COLO668 (cell line): ENCODE results near the gene TOM1.
A peak's percentile ranks its signal among the peaks of the same experiment; 100 is the strongest.

ENCODE experiments used
- DNase-seq: peaks from one replicate; lab custom pipeline; 2025; ENCODE audit not compliant: unreplicated experiment; lab: John Stamatoyannopoulos, UW

The TOM1 gene

DNA sequence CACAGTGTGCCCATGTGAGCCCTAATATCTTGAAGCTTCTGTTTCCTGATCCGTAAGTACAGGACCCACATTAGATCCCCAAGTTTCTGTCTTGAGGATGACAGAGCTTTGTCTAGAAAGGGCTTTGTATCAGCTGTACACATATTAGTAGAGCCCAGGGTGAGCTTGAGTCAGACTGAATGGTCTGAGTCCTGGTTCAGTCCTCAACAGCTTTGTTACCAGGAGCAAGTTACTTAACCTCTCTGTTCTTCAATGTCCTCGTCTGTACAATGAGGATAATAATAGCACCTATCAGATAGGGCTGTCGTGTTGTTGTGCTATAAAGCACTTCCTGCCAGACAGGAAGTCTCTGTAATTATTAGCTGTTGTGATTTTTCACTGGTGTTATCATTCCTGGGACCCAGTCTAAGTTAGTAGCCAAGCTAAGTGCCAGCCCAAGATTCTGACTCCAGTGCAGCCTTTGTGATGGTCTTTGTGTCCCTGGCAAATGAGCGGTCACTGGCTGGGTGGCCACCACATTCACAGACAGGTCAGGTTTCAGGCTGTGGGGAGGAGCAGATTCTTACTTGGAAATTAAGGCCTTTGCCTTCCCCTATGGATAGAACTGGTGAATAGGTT, 6.8 kb downstream of the TOM1 start:
- DNase-seq, result no peak

DNA sequence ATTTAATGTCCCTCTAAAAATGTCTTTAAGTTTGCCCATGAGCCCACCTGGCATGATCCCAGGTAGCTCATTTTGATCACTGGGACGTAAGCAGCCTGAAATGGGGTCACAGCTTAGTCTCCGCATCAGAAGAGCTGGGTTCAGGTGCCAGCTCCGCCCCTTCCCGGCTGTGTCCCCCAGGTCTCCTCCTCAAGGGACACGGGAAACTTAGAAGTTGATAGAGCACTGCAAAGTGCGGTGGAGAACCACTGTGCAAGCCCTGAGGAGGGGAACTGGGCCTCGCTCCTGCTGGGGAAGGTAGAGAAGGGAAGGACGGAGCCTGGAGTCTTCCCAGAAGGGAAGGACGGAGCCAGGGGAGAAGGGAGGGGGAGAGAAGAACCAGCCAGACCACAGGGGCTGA, 7.7 kb downstream of the TOM1 start:
- no peak for DNase-seq

DNA sequence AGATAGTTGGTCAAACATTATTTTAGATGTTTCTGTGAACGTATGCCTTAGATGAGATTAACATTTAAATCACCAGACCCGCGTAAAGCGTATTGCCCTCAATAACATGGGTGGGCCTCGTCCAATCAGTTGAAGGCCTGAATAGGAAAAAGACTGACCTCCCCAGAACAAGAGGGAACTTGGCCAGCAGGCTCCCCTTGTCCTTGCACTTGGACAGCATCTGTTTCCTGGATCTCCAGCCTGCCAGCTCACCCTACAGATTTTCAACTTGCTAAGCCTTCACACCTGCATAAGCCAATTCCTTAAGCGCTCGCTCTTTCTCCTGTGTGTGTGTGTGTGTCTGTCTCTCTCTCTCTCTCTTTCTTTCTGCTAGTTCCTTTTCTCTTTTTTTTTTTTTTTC, 8.2 kb downstream of the TOM1 start:
- no peak for DNase-seq

DNA sequence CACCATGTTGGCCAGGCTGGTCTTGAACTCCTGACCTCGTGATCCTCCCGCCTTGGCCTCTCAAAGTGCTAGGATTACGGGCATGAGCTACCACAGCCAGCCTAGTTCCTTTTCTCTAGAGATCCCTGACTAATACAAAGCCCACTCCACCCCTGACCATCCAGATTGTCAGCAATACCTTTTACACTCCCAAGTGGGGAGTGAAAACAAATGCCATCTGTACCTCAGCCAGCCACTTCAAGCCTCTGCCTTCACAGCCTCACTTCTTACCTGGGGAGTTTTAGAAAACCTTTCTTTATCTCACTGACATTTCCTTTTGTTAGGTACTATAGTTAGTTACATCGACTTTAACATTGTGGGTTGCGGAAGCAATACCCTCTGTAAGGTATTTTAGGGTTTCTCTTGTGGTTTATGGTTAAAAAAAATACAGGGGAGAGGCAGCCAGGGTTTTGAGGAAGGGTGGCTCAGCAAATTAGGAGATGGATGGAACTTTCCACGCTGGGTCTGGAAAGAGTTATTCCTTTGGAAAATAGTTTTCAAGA, 8.9 kb downstream of the TOM1 start:
- no peak for DNase-seq

DNA sequence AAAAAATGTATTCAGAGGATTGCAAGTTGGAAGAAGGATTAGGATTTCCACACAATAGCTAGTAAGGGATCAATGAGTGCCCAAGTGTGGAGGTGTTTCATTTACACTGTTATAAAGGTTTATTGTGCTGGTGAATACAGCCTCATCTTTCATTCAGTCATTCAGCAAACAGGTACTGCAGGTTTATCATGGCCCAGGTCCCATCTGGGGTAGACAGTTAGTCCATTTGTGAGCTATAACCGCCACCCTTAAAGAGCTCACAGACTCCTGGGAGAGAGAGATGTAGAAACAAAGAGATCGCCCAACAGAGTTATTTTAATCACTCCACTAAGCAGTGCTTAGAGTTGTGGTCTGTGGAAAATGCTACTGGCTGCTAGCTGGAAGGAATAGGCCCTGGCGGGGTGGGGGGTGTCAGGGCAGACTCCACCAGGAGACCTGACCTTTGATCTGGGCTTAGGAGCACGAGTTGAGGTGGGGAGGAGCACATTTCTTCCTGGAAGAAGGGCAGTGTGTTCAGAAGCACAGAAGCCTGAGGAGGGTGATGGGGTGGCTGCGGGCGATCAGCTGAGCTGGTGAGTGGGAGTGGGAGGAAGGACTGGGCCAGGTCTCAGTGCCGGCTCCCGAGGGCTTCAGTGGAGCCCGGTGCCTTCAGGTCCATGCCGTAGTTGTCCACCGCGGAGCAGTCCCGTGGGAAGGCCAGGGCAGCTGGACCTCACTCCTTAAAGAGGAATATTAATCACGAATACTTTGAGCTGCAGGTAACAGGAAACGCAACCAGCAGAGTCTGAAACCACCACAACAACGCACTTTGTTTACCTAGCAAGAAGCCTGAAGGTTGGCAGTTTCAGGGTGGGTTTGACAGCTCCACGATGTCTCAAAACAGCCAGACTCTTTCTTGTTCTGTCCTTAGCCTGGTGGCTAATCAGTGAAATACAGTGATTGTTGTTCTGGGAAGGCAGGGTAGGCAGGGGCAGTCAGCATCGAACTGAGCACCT, 11.2 kb downstream of the TOM1 start:
- peak; percentile 32 for DNase-seq

DNA sequence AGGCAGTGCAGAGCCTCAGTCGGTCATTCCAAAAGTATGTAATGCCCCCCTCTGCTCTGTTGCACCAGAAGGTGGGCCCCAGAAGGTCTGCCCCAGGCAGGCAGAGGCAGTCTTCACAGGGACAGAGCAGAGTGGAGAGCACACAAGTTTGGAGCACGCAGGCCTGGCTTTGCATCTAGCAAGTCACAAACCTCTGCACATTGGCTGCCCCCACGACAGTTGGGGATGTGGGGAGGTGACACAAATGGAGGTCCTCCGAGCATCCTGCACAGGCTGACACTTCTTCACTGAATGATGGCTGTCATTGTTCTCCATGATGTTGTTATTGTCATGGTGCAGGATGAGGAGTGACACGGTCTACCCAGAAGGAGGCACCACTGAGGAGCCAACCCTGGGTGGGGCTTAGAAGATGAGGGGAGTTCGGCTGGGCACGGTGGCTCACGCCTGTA, 11.9 kb downstream of the TOM1 start:
- peak; percentile 12 for DNase-seq

DNA sequence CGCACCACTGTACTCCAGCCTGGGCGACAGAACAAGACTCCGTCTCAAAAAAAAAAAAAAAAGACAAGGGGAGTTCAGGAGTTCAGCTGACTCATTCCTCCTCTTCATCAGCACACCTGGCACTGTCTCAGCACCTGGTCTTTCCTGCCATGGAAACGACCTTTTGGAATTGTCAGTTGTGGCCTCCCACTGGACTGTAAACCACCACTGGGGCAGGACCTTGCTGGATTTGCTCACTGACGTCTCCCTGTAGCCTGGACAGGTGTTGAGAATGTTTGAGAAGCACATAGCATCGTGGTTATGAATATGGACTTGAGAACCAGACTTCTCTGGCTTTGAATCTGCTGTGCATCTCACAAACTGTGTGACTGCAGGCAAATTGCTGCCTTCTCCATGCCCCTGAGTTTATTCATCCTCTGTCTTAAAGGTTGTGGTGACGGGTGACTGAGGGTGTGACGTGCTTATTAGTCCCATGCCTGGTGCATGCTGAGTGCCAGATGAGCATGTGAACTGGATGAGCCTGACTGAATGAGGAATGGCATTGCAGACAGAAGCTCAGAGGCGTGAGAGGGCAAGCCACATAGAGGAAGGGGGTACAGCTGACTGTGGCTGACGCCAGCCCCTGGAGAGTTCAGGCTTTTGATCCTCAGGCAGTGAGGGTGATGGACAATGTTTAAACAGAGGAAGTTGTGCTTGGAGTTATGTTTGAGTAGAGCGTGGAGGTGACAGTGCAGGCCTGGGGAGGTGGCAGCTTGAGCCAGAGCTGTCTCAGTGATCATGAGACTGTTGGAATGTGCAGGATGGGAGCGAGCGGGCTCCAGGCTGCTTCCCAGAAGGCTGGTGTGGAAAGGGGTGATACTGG, 12.7 kb downstream of the TOM1 start:
- peak; percentile 85 for DNase-seq

DNA sequence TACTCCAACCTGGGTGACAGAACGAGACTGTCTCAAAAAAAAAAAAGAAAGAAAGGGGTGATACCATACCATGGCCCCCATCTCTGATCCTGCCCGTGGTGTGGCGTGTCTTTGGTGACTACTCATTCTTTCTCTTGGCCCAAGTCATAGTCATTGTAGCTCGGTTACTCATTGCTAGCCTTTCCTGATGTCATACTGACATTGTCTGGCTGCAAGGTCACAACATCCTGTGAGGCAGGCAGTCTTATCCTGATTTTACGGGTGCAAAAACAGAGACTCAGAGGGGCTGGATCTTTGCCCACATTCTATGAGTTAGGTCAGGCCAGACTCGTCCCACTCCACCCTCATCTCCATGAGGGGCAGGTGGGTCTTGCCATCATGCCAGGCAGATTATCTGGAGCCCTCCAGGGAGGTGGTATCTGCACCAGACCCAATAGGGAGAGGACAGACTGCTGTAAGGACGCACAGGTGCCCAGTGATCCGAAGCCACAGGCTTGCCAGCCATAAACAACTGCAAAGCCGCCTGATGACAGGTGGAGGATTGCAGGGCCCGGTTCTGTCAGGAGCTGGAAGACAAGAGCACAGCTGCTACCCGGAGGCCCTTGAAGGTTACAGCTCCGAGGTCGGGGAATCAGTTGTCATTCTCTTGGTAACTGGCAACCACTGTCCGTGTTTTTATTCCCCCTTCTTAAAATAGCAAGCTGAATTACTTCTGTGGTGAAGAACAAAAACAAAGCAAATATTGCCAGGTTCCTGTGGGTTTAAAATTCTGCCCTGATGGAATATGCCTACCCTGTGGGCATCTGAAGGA, 13.8 kb downstream of the TOM1 start:
- peak; percentile 85 for DNase-seq

DNA sequence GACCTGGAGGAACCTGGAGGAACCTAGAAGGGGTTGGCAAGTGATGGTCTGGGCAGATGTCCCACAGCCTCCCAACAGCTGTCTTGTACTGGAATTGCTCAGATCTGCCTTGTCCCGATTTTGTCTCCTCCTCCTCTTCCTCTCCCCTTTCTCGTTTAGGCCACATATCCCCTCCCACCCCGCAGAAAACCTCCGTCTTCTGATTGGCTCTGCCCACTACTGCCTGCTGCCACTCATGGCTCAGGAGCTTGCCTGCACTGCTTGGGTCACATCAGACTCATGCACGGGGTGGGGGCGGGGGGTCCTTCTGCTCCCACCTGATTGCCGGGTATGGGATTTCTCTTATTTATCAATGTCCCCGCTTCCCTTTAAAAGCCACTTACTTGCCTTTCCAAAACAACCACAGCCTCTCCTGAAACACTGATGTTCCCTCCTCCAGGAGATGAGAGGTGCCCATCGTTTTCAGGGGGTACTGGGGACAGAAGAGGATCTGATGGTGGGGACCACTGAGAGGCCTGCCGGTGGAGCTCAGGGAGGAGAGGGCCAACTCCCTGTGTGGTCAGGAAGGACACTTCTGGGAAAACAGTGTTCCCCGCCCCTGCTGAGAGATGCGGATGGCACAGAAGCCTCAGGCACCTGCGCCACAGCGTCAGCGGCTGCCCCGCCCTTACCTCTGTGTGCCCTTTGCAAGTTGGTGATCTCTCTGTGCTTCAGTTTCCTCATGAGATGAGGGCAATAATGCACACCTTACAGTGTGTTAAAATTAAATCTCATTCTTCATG, 14.7 kb downstream of the TOM1 start:
- DNase-seq, result peak; percentile 79

DNA sequence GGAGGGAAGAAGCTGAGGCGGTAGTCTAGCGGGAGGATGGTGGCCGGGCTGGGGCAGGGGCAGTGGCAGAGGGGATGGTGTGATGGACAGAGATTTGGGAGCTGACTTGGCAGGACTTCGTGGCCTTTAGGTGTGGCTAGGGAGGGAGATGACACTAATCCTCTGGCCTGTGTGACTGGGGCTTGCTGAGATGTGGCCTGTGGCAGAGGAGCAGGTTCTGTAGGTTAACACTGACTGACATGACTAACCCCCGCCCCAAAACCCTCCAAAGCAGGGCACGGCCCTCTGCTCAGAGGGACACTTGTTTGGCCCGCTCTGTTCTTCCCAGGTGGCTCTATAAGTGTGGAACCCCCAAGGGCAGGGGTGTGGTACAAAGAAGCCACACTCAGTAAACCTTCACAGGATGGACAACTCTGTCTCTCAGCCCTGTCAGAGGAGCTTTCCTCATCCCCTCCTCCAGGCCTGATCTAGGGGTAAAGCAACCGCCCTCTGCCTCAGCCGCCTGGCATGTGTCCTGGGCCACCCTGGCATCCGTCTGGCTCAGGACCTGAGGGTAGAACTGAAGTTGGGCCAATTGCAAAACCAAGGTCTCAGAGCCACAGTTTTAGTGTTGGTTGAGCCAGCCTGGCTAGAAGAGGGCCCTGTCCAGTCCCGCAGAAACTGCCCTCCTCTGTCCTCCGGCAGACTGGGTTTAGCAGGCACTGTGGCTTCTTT, 15.6 kb downstream of the TOM1 start:
- no peak for DNase-seq

DNA sequence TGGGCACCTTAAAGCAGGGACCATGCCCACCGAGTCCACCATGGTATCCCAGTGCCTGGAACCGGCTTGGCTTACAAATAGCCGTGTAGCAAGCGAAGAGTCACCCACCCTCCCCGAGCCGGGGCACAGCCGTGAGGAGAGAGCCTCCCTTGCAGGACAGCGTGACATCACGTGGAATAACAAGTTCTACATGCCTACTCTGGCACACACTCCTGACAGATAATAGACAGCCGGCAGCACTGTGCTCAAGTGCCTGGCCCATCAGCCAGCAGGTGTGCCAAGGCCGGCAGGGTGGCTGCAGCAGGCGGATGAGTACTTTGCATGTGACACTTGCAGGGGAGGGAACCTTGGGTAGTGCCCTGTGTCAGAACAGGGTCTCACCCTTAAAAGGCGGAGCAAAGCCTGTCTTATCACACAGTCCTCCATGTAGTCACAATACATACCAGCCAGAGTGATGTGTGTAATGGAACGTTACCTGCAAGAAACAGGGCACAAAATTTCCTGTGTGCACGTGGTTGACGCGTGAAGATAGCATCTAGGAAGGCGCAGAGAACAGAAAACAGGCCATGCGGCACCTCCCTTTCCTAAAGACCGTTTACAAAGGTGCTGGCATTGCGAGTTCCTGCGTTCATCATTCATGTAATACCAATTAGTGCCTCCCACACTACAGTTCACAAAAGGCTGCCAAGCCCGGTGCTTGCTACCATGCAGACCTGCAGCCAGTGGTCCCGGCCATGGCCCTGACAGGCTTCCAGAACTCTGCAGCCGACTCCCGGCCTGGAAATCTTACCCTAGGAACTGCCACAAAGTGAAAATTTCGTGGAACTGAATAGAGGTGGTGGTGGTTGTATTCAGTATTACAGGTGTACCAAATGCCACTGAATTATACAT, 16.4 kb downstream of the TOM1 start:
- DNase-seq, result peak; percentile 89

DNA sequence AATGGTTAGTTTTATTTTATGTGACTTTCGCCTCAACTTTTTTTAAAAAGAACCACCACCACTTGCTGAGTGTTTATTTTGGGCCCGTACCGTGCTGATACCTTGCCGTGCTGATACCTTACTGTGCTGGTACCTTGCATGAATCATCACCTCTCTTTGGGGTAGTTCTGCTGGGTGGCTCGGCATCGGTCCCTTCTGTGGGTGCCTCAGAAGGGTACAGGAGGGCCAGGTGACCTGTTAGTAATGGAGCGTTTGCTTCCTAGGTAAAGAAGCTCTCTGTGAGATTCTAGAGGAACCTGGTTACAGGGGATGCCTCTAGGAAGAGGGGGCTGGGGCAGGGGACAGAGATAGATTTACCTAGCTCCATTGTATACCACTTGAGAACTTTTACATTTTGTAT, 17.1 kb downstream of the TOM1 start:
- DNase-seq, result no peak

DNA sequence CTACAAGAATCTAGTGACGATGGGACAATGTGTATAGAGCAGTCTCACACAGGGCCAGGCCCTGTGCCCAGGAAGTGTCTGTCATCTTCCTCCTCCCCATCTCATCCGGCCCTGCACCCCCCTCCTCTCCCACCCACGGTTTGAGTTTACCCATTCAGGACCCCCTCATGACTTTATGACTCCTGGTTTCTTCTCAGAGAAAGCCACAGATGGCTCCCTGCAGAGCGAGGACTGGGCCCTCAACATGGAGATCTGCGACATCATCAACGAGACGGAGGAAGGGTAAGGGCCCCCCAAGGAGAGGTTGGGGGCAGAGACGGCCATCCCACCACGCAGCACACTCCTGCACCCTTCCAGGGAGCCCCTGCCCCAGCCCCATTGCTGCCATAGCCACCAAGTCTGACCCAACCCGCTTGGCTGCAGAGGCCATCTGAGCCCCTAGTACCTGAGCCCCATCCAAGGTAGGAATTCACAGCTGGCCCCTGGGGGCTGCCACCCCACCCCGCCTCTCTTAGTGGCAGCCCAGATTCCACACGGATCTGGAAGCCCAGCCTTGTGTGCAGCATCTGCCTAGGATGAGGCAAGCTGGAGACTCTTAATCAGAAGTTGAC, 18.1 kb downstream of the TOM1 start:
- DNase-seq, result no peak

DNA sequence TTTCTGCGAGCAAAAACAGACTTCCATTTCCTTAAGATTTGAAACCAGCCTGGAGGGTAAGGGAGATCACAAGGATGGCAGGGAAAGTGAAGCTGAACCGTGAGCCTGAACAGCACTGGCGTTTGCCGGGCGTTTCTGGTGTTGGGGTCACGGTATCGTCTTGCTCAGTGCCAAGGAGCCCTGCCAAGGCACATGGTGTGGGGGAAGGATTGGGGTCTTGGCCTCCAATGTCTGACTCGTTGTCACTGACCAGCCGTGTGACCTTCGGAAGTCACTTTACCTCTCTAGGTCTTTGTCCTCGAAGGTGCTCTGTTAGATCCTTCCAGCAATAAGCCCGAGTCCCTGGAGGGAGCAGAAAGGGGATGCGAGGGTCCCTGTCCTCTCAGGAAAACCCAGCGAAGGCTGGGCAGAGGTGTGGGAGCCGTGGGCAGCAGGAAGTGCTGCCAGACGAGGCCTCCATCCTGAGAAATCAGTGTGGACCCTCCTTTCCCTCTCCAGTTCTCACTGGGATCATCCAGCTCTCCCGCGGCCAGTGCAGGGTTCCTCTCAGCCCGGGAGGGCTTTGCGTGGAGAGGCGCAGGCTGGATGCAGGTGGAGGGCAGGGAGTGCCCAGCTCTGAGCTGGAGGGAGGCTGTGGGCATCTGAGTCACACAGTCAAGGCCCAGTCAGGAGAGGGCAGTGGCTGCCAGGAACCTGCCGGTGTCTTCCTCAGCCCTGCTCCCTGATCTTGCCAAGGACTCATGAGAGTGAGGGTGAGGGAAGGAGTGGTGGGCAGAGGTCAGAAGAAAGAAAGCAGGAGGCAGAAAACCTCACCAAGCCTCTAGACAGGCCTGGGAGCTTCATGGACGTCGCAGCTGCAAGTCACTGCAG, 18.9 kb downstream of the TOM1 start:
- DNase-seq, result no peak

DNA sequence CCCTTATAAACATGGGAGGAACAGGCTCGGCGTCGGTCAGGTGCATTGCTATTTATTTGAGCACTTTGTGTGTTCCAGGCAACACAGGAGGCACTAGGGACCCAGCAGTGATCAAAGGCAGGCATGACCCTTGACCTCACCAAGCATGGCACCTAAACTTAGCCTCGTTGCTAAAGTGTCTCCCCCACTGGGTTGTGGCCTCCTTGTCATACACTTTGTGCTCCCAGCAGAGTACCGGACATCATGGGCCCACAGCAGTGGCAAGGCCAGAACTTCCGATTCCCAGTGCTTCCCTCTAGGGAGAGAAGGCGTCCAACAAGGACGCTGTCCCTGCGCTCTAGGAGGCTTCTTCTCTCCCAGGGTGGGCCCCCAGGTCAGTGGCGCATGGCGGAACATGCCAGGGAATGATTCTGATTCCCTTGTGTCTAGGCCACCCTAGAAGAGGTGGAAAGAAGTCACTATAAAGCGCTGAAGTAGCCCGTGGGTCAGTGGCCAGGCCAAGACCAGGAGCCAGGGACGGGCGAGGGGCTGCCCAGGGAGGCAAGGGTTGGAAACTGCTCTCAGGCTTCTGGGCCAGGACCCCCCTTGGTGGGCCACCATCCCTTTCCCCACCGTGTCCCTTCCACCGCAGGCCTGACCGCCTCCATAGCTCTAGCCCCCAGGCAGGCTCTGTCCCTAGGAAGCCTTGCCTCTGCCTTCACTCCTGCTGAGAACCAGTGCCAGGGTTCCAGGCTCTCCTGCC, 19.7 kb downstream of the TOM1 start:
- no peak for DNase-seq

DNA sequence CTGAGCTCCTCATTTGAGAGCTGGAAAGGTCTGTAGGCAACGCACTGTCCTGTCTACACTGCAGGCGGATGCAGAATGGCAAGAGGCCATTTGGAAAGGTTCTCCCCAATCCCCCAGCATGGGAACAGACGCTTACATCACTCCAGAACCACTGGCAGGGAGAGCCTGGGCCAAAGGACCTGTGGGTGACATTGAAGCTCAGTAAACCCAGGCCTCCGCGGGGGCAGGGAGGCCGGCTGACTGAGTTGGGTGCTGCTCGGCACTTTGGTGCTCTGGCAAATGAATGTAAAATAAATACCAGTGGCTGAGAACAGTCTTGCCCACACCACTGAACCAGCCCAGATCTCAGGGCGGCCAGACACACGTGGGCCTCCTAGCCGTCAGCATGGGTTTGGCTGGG, 22.4 kb downstream of the TOM1 start:
- no peak for DNase-seq
